Fibroblast of pulmonary artery (primary cell): ENCODE data around the gene EHD1.

ENCODE experiments used
- DNase-seq: peaks from one replicate; pipeline ENCODE4 v3.0.0-alpha.2; 2010; ENCODE audit warnings: low read depth
- H3K4me3 ChIP-seq: replicated peaks from 2 replicates; pipeline ENCODE4 v1.5.1; 2011; ENCODE audit warnings: low read depth, mild to moderate bottlenecking, control low read depth, low read length, moderate library complexity
- TF ChIP-seq, protein P1 (sequence below): IDR thresholded peaks from 2 replicates; pipeline ENCODE4 v1.5.1; 2011; ENCODE audit warnings: mild to moderate bottlenecking, control low read depth, low read length, inconsistent platforms; ENCODE audit errors: missing control alignments

The EHD1 gene

DNA sequence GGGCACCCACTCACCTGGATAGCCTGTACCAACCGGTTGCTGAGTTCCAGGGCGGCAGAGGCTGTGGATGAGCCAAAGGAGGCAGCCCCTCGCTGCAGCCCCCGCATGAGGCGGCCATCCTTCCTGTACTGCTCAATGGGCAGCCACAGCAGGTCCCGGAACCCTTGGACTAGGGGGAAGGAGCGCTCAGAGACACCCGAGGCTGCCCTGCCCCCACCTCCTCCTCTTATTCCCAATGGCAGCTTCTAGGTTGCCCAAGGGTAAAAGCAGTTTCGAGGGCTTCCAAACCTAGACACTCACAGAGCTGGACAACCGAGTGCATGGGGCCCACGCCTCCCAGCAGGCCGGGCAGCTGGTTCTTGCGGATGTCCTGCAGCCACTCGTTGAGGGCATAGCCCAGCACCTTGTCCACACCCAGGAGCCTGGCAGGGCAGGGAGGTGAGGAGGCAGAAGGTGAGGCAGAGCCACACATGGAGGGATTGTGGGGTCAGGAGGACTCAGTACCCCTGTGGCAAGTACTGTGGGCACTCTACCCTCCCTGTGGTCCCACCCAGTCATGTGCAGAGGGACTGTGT, 18.1 kb upstream of the EHD1 start:
- DNase-seq, result no peak
- TF ChIP-seq, protein P1, sequence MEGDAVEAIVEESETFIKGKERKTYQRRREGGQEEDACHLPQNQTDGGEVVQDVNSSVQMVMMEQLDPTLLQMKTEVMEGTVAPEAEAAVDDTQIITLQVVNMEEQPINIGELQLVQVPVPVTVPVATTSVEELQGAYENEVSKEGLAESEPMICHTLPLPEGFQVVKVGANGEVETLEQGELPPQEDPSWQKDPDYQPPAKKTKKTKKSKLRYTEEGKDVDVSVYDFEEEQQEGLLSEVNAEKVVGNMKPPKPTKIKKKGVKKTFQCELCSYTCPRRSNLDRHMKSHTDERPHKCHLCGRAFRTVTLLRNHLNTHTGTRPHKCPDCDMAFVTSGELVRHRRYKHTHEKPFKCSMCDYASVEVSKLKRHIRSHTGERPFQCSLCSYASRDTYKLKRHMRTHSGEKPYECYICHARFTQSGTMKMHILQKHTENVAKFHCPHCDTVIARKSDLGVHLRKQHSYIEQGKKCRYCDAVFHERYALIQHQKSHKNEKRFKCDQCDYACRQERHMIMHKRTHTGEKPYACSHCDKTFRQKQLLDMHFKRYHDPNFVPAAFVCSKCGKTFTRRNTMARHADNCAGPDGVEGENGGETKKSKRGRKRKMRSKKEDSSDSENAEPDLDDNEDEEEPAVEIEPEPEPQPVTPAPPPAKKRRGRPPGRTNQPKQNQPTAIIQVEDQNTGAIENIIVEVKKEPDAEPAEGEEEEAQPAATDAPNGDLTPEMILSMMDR, result no peak
- H3K4me3 ChIP-seq, result no peak overlapping the region

DNA sequence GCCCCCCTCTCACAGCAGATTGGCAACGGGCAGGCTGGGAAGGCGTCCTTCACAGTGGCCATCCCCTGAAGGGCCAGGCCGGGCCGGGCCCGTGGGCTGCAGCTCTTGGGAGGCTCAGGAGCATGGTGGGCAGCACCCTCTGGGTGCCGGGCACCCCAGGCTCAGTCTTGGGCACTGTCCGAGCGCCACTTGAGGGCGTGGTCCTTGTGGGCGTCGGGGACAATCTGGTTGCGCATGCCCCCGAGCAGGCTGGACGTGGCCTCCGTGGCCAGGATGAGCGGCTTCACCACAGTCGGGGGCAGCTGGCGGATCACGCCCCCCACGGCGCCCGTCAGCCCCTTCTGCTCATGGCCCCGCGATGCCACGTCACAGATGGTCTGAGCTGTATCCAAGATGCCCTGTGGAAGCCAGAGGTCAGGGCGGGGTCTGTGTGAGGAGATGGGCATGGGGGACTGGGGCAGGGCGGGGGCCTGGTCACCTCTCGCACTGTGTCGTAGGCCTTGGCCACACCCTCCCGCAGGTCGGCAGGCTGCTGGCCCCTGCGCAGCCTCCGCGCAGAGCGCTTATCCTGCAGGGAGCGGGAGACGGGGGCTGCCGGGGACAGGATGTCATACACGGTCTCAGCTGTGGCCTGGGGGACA, 16.5 kb upstream of the EHD1 start:
- TF ChIP-seq, protein P1, result no peak
- DNase-seq, result no peak
- no peak overlapping the region for H3K4me3 ChIP-seq

DNA sequence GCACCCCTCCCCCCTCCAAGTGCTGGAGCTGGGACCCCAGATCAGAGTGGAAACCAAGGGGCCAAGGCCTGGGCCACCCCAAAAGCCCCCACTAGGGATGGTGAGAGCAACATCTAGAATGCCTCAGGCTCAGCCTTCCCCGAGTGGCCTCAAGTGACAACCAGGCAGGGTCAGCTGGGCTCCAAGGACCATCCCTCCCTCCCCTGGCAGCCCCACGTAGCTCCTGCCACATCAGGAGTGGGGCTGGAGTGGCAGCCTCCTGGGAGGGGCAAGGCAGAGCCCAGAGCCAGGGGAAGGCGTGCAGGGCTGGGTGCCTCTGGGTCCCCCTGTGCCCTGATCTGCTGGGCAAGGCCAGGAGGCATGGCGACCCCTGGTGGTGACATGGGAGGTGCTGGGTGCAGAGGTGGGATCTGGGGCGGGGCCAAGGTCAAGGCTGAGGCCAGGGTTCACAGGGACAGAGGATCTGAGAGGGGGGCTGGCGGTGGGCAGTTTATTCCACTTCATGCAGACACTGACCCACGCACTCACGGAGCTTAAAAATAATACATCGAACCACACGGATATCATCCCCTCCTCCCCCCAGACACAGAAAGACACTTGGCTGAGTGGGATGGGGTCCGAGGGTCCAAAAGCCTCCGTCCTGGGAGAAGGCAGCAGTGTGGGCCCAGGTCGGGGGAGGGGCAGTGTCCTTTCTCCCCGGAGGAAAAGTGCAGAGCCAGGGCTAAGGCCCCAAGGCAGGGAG, 15.8 kb upstream of the EHD1 start:
- TF ChIP-seq, protein P1, result peak; percentile 86
- no peak overlapping the region for H3K4me3 ChIP-seq
- peak; percentile 73 for DNase-seq

DNA sequence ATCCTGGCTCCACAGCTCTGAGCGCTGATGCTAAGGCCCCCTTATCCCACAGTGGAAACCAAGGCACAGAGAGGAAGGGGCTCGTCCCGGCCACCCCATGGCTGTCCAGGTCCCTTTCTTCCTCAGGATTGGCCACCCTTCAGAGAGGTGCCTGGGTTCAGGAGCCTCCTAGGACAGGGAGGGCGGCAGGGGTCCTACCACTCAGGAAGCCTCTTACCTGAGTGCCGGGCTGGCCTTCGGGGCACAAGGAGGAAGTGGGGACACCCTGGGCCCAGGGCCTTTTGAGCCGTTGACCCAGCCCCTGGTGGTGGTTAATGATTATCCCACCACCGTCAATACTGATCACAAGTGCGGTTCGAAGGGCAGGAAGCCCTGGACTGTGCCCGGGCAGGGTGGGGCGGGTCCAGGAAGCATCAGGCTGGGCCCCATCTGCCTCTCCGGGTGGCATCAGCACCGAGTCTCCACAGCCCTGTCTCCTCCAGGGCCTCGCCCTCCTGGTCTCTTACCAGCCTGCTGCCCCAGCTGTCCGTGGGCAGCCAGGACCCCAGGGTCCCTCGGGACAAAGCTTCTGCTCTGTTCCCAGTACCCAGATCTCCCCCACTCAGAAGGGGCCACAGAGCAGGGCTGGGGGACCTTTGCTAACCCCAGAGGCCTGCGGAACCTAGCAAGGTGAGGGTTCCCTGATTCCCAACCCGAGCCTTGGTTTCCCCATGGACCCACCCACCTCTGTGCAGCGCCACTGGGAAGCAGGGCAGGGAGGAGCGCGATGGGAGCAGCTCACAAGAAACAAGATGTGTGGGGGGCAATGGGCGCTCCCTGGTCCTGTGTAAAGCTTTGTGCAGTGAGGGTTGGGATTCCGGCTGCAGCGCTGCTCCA, 15.0 kb upstream of the EHD1 start:
- DNase-seq, result no peak
- no peak overlapping the region for H3K4me3 ChIP-seq
- TF ChIP-seq, protein P1, result no peak

DNA sequence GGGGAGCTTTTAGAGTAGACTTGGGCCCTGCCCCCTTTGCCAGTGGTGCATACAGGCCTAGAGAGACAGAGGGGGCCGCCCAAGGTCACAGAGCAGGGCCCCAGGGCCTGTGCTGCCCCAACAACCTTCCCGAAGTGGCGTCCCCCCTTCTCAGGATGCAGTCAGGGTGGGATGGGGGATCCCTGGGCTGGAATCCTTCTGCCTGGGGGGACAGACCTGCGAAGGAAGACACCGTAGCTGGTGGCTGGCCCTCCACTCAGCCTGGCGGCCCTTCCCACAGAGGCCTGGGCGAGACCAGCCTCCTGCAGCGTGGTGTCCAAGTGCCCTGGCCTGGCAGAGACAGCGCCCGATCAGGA, 14.4 kb upstream of the EHD1 start:
- no peak overlapping the region for H3K4me3 ChIP-seq
- TF ChIP-seq, protein P1, result no peak
- DNase-seq, result no peak

DNA sequence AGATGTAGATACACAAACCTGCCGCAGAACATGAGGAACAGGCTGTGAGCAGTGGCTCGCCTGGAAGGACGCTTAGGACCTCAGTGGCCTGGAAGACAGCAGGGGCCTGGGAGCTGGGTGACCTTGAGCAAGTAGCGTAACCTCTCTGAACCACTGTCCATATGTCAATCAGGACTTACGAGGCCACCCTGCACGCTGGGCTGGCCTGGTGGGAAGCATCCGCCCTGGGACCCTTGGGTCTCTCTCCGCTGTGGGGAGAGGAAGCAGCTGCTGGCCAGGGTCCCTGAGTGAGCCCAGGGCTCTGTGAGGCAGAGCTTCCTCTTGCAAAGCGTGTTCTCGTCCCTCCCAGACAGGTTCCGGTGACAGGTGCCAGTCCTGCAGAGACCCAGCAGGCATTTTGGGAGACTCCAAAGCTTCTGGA, 14.0 kb upstream of the EHD1 start:
- DNase-seq, result no peak
- H3K4me3 ChIP-seq, result no peak overlapping the region
- TF ChIP-seq, protein P1, result no peak
